IMR-90 (cell line): ENCODE results near the gene NCKIPSD. TPM values are rescaled to one million over a fixed set of nuclear protein-coding genes. Genes with fewer than 3 reads are reported as not detected.

ENCODE experiments used
- ATAC-seq: fragments of 200-7000 bp; cut with Tn5 transposase; 2 replicates; pipeline ENCODE4 v1.9.1; 2020; ENCODE audit warnings: low read depth, mild to moderate bottlenecking, moderate library complexity
- BruUV-seq: library from RNA; stranded (reverse); fragments of 400-500 nt; replicated peaks from 2 replicates; lab custom pipeline; 2021; lab: Mats Ljungman, UMichigan
- CTCF ChIA-PET: fragments of 300-600 bp; formaldehyde crosslinking; extraction: SDS; loops from one replicate; lab custom pipeline; 2021; ENCODE audit warnings: antibody characterized with exemption; lab: Yijun Ruan, JAX
- POLR2A ChIA-PET: fragments of 300-600 bp; sonication (Branson Sonifier 250); formaldehyde crosslinking; loops from one replicate; lab custom pipeline; 2022; ENCODE audit warnings: antibody characterized with exemption; ENCODE audit not compliant: unreplicated experiment; lab: Charles Lee
- DNase-seq: peaks from one replicate; pipeline ENCODE4 v3.0.0; 2013
- H2AFZ ChIP-seq: replicated peaks from 2 replicates; pipeline ENCODE3; 2013; ENCODE audit warnings: low read length, mild to moderate bottlenecking; ENCODE audit not compliant: poor library complexity
- H2AK5ac ChIP-seq: 2 replicates; pipeline ENCODE4 v1.6.1; 2013; ENCODE audit warnings: low read depth, low read length, inconsistent platforms
- H2AK9ac ChIP-seq: replicated peaks from 2 replicates; pipeline ENCODE3; 2013; ENCODE audit warnings: mild to moderate bottlenecking, low read depth, low read length, moderate library complexity; ENCODE audit not compliant: poor library complexity
- H2BK120ac ChIP-seq: 2 replicates; pipeline ENCODE4 v1.6.1; 2013; ENCODE audit warnings: low read depth, low read length, inconsistent platforms
- H2BK15ac ChIP-seq: 3 replicates; pipeline ENCODE4 v1.6.1; 2013; ENCODE audit warnings: low read depth, low read length, inconsistent platforms
- H2BK20ac ChIP-seq: 2 replicates; pipeline ENCODE4 v1.6.1; 2013; ENCODE audit warnings: low read depth, mild to moderate bottlenecking, inconsistent platforms, low read length, moderate library complexity
- H2BK5ac ChIP-seq: 2 replicates; pipeline ENCODE4 v1.6.1; 2013; ENCODE audit warnings: mild to moderate bottlenecking, low read depth, low read length, inconsistent platforms; ENCODE audit not compliant: poor library complexity, severe bottlenecking
- H3K14ac ChIP-seq: replicated peaks from 2 replicates; pipeline ENCODE4 v1.6.1; 2013; ENCODE audit warnings: low read depth, low read length, inconsistent platforms
- H3K18ac ChIP-seq: 2 replicates; pipeline ENCODE4 v1.6.1; 2013; ENCODE audit warnings: low read depth, low read length, control low read depth
- H3K23ac ChIP-seq: 2 replicates; pipeline ENCODE4 v1.6.1; 2013; ENCODE audit warnings: low read depth, low read length, inconsistent platforms
- H3K27ac ChIP-seq: 2 replicates; pipeline ENCODE4 v1.5.1; 2013; ENCODE audit warnings: mild to moderate bottlenecking, control low read depth, low read length; ENCODE audit not compliant: insufficient read depth
- H3K27me3 ChIP-seq: 2 replicates; pipeline ENCODE4 v1.6.1; 2013; ENCODE audit warnings: low read length; ENCODE audit not compliant: control insufficient read depth, insufficient read depth
- H3K36me3 ChIP-seq: 2 replicates; pipeline ENCODE4 v1.6.1; 2013; ENCODE audit warnings: low read length, mixed read lengths; ENCODE audit not compliant: control insufficient read depth, insufficient read depth
- H3K4ac ChIP-seq: 2 replicates; pipeline ENCODE4 v1.6.1; 2013; ENCODE audit warnings: low read depth, low read length, inconsistent platforms
- H3K4me1 ChIP-seq: 2 replicates; pipeline ENCODE4 v1.6.1; 2013; ENCODE audit warnings: low read length, mixed read lengths; ENCODE audit not compliant: control insufficient read depth, insufficient read depth
- H3K4me2 ChIP-seq: 2 replicates; pipeline ENCODE4 v1.6.1; 2013; ENCODE audit warnings: low read depth, mild to moderate bottlenecking, control low read depth, low read length, moderate library complexity
- H3K4me3 ChIP-seq: 2 replicates; pipeline ENCODE4 v1.5.1; 2013; ENCODE audit warnings: low read depth, mild to moderate bottlenecking, control low read depth, low read length, moderate library complexity; ENCODE audit not compliant: insufficient read depth
- H3K56ac ChIP-seq: 2 replicates; pipeline ENCODE4 v1.6.1; 2013; ENCODE audit warnings: low read length, inconsistent platforms; ENCODE audit not compliant: insufficient read depth; ENCODE audit errors: extremely low read depth
- H3K79me1 ChIP-seq, 2 experiments: 2 replicates each; pipeline ENCODE4 v1.6.1; 2013; ENCODE audit warnings: low read length in 2 of 2, inconsistent platforms in 1 of 2, low read depth in 1 of 2
- H3K9ac ChIP-seq: 2 replicates; pipeline ENCODE4 v1.6.1; 2013; ENCODE audit warnings: low read depth, low read length, control low read depth
- H3K9me1 ChIP-seq: 2 replicates; pipeline ENCODE4 v1.6.1; 2013; ENCODE audit warnings: low read length, inconsistent platforms; ENCODE audit not compliant: insufficient read depth
- H3K9me3 ChIP-seq: 2 replicates; pipeline ENCODE4 v1.6.1; 2013; ENCODE audit warnings: low read length; ENCODE audit not compliant: control insufficient read depth, insufficient read depth
- H4K20me1 ChIP-seq: 2 replicates; pipeline ENCODE4 v1.6.1; 2013; ENCODE audit warnings: low read length, inconsistent platforms; ENCODE audit not compliant: insufficient read depth
- H4K5ac ChIP-seq: 2 replicates; pipeline ENCODE4 v1.6.1; 2013; ENCODE audit warnings: mild to moderate bottlenecking, low read depth, low read length, control low read depth
- H4K8ac ChIP-seq, 2 experiments: 2 replicates each; pipeline ENCODE4 v1.6.1; 2013; ENCODE audit warnings: low read depth in 2 of 2, low read length in 2 of 2, control low read depth in 1 of 2, inconsistent platforms in 1 of 2
- H4K91ac ChIP-seq: 2 replicates; pipeline ENCODE4 v1.6.1; 2013; ENCODE audit warnings: low read depth, low read length, inconsistent platforms; ENCODE audit not compliant: insufficient read depth
- CEBPB ChIP-seq: IDR thresholded peaks from 2 replicates; pipeline ENCODE4 v1.6.1; 2012; ENCODE audit warnings: low read depth, low read length, improper control_type of control experiment
- CHD1 ChIP-seq: IDR thresholded peaks from 2 replicates; pipeline ENCODE4 v1.6.1; 2012; ENCODE audit warnings: low read depth, low read length, improper control_type of control experiment
- FOS ChIP-seq: fragments of 150-350 bp; IDR thresholded peaks from 2 replicates; pipeline ENCODE4 v1.6.1; 2016; ENCODE audit warnings: low read depth, low read length
- MAFK ChIP-seq: IDR thresholded peaks from 2 replicates; pipeline ENCODE4 v1.6.1; 2012; ENCODE audit warnings: low read depth, low read length, improper control_type of control experiment
- MAZ ChIP-seq: IDR thresholded peaks from 2 replicates; pipeline ENCODE4 v1.6.1; 2012; ENCODE audit warnings: low read depth, mild to moderate bottlenecking, low read length, improper control_type of control experiment, moderate library complexity, borderline replicate concordance
- MXI1 ChIP-seq: IDR thresholded peaks from 2 replicates; pipeline ENCODE4 v1.6.1; 2012; ENCODE audit warnings: low read depth, mild to moderate bottlenecking, low read length, moderate library complexity, borderline replicate concordance
- NFE2L2 ChIP-seq: fragments of 150-350 bp; IDR thresholded peaks from 2 replicates; pipeline ENCODE4 v1.6.1; 2016; ENCODE audit warnings: low read depth, mild to moderate bottlenecking, low read length
- POLR2A ChIP-seq: IDR thresholded peaks from 2 replicates; pipeline ENCODE4 v1.6.1; 2012; ENCODE audit warnings: mild to moderate bottlenecking, low read depth, low read length
- RCOR1 ChIP-seq: IDR thresholded peaks from 2 replicates; pipeline ENCODE4 v1.6.1; 2012; ENCODE audit warnings: mild to moderate bottlenecking, low read length, improper control_type of control experiment; ENCODE audit not compliant: insufficient replicate concordance
- SMC3 ChIP-seq: fragments of 150-350 bp; IDR thresholded peaks from 2 replicates; pipeline ENCODE4 v1.6.1; 2016; ENCODE audit warnings: low read depth, mild to moderate bottlenecking, antibody characterized with exemption, low read length, moderate library complexity
- WGBS, 2 experiments: methylation state at CpG; one replicate each; pipeline versions ENCODE4 v1.1.5 to v1.1.7; 2013; ENCODE audit warnings: missing lambda C conversion rate in 2 of 2; ENCODE audit not compliant: insufficient read length in 1 of 2; ENCODE audit errors: extremely low coverage in 2 of 2; 5-methylcytosine and 5-hydroxymethylcytosine counted together
- dilution Hi-C: fragments of 300-500 bp; cut with HindIII; formaldehyde crosslinking; loops from one replicate; pipeline ENCODE4 v1.14.3; 2018; ENCODE audit warnings: low sequenced_read_pairs; ENCODE audit not compliant: unreplicated experiment
- in situ Hi-C: fragments of 300-500 bp; cut with MboI; formaldehyde crosslinking; loops from 3 replicates; pipeline ENCODE4 v1.14.3; 2019; ENCODE audit warnings: low sequenced_read_pairs, inconsistent platforms, mixed read lengths
- intact Hi-C: fragments of 100-400 bp; cut with micrococcal nuclease; formaldehyde crosslinking; loops from 2 replicates; pipeline ENCODE4 v1.10.0; 2022
- polyA plus RNA-seq, 3 experiments: library from polyadenylated mRNA; depleted of rRNA; stranded (reverse); fragments of >200 nt; gene quantifications; 2 replicates each; pipeline ENCODE4 v1.2.3, GENCODE V29; 2012; ENCODE audit warnings: low replicate concordance in 1 of 3
- total RNA-seq: library from RNA; depleted of rRNA; stranded (reverse); fragments of >200 nt; gene quantifications from 2 replicates; pipeline ENCODE4 v1.2.3, GENCODE V29; 2012
- TF ChIP-seq, protein P1 (sequence below): conservative IDR thresholded peaks from 2 replicates; pipeline ENCODE4 v1.5.1; 2012; ENCODE audit warnings: mild to moderate bottlenecking, low read depth, low read length, improper control_type of control experiment
- TF ChIP-seq, protein P2 (sequence below): fragments of 150-350 bp; IDR thresholded peaks from 2 replicates; pipeline ENCODE4 v1.6.1; 2016; ENCODE audit warnings: low read depth, mild to moderate bottlenecking, low read length, moderate library complexity, borderline replicate concordance
- TF ChIP-seq, protein P3 (sequence below): fragments of 150-350 bp; IDR thresholded peaks from 2 replicates; pipeline ENCODE4 v1.6.1; 2017; ENCODE audit warnings: mild to moderate bottlenecking, antibody characterized with exemption, low read length, low read depth

Gene NCKIPSD
- total and polyA plus RNA-seq, 2 of the 4 experiments (the other 2 are of a cell fraction) = 21.0 to 38.3 TPM

DNA sequence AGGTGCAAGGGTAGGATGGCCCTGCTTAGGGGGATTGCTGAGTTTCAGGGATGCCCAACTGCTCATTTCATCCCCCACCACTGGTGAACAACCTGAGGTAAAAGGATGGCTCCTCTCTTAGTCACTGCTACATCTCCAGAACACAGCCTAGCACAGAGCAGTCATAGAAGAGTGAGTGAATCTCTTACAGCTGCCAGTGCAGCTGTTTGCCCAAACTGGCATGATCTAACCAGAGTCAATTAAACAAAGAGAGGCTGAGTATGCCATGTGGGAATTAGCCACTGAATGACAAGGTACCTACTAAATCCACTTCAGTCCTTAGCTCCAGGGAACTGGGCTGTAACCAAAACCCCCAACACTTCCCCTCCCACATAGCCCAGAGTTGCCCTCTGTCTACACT is 6.8 kb upstream of the NCKIPSD start (continued):
- no peak for TF ChIP-seq RCOR1
- no peak for TF ChIP-seq CEBPB
- TF ChIP-seq NFE2L2 = no peak
- TF ChIP-seq POLR2A = no peak
- TF ChIP-seq MXI1 = no peak

DNA sequence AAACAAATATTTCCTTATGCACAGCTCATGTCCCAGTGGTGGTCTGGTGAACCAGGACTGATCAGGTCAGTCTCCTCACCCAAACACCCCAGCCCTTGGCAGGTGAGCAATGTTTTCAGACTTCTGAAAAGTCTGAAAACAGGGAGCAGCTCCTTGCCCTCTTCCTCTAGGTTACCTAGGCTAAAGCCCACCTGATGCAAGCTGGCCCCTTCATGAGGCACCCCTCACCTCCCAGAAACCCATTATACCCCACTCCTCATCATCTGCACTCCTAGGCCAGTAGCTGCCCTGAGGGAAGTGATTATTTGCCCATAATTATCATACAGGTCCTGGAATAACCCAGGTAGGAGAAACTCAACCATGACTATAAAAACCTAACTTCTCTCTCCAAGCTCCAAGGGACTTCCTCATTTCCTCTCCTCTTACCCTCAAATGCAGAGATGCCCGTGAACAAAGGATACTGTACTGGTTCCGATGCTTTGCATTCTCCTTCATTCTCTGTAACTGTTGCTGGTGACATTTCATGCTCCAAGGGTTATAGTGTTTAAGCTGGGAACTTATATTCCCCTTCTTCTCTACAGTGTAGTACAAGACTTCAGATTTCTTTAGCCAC is 5.2 kb upstream of the NCKIPSD start:
- Histone ChIP-seq H4K8ac (no peak overlapping the region), H3K4ac (no peak overlapping the region), H3K9me1 (peaks cover 27% of the 10 kb centered on the region), H3K9ac (no peak overlapping the region), H3K4me3 (no peak overlapping the region), H2AK9ac (no peak overlapping the region), H2BK15ac (no peak overlapping the region), H2AFZ (no peak overlapping the region), H2AK5ac (no peak overlapping the region), H3K4me2 (no peak overlapping the region), H3K27ac (no peak overlapping the region), H3K14ac (no peak overlapping the region), H2BK120ac (no peak overlapping the region), H4K20me1 (peaks cover 69% of the 10 kb centered on the region), H3K79me1 (peaks cover 33 to 81% of the 10 kb centered on the region in 2 experiments), H3K18ac (no peak overlapping the region), H3K56ac (no peak overlapping the region), H4K91ac (no peak overlapping the region), H2BK20ac (no peak overlapping the region), H2BK5ac (no peak overlapping the region), H3K36me3 (peaks cover 62% of the 10 kb centered on the region), H3K4me1 (peaks cover 46% of the 10 kb centered on the region), H4K5ac (no peak overlapping the region), H3K23ac (no peak overlapping the region; the same call in 1 of the 2 replicates), H3K9me3 (no peaks in the 10 kb centered on the region), H3K27me3 (no peaks in the 10 kb centered on the region)
- dilution Hi-C loops (no loop called here), in situ Hi-C loops (no loop called here), intact Hi-C loops (no loop called here)
- BruUV-seq = no TSS peak
- WGBS, 2 experiments = no CpG with 5 or more reads among the region's 2 CpGs
- ChIA-PET POLR2A (no interaction called here), CTCF (interaction anchor here (0.6 kb wide), 2 partner anchors 30 to 90 kb away, joined by 3 to 4 read pairs; no protein-coding TSS in a partner anchor)
- DNase-seq = no peak
- ATAC-seq = no peak
- TF ChIP-seq NFE2L2 (no peak), SMC3 (no peak), POLR2A (no peak), MAFK (no peak), MAZ (no peak), FOS (no peak), CHD1 (no peak), RCOR1 (no peak)
- TF ChIP-seq, protein P1, sequence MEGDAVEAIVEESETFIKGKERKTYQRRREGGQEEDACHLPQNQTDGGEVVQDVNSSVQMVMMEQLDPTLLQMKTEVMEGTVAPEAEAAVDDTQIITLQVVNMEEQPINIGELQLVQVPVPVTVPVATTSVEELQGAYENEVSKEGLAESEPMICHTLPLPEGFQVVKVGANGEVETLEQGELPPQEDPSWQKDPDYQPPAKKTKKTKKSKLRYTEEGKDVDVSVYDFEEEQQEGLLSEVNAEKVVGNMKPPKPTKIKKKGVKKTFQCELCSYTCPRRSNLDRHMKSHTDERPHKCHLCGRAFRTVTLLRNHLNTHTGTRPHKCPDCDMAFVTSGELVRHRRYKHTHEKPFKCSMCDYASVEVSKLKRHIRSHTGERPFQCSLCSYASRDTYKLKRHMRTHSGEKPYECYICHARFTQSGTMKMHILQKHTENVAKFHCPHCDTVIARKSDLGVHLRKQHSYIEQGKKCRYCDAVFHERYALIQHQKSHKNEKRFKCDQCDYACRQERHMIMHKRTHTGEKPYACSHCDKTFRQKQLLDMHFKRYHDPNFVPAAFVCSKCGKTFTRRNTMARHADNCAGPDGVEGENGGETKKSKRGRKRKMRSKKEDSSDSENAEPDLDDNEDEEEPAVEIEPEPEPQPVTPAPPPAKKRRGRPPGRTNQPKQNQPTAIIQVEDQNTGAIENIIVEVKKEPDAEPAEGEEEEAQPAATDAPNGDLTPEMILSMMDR = no peak
- TF ChIP-seq, protein P2, sequence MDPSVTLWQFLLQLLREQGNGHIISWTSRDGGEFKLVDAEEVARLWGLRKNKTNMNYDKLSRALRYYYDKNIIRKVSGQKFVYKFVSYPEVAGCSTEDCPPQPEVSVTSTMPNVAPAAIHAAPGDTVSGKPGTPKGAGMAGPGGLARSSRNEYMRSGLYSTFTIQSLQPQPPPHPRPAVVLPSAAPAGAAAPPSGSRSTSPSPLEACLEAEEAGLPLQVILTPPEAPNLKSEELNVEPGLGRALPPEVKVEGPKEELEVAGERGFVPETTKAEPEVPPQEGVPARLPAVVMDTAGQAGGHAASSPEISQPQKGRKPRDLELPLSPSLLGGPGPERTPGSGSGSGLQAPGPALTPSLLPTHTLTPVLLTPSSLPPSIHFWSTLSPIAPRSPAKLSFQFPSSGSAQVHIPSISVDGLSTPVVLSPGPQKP = no peak
- TF ChIP-seq, protein P3, sequence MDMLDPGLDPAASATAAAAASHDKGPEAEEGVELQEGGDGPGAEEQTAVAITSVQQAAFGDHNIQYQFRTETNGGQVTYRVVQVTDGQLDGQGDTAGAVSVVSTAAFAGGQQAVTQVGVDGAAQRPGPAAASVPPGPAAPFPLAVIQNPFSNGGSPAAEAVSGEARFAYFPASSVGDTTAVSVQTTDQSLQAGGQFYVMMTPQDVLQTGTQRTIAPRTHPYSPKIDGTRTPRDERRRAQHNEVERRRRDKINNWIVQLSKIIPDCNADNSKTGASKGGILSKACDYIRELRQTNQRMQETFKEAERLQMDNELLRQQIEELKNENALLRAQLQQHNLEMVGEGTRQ = no peak
